MM.1S (cell line): ENCODE results near the gene RPL21.

Source experiments
- DNase-seq: peaks from one replicate; pipeline ENCODE4 v3.0.0-alpha.2; 2015
- H2AFZ ChIP-seq: fragments of 300-600 bp; sonication (generic); 2 replicates; pipeline ENCODE4 v1.6.0; 2016; ENCODE audit warnings: antibody characterized with exemption, low read length
- H3F3A ChIP-seq: fragments of 300-600 bp; sonication (generic); 2 replicates; pipeline ENCODE4 v1.6.1; 2016; ENCODE audit warnings: mild to moderate bottlenecking, antibody characterized with exemption, low read length, moderate library complexity, mixed read lengths; ENCODE audit not compliant: insufficient read depth
- H3K27ac ChIP-seq: fragments of 300-600 bp; sonication (generic); 2 replicates; pipeline ENCODE4 v1.5.1; 2016; ENCODE audit warnings: mild to moderate bottlenecking, low read length
- H3K27me3 ChIP-seq: fragments of 300-600 bp; sonication (generic); replicated peaks from 2 replicates; pipeline ENCODE4 v1.6.0; 2016; ENCODE audit warnings: low read length; ENCODE audit not compliant: insufficient read depth
- H3K36me3 ChIP-seq: fragments of 300-600 bp; sonication (generic); replicated peaks from 2 replicates; pipeline ENCODE4 v1.6.1; 2016; ENCODE audit warnings: mild to moderate bottlenecking, low read length, mixed read lengths; ENCODE audit not compliant: insufficient read depth
- H3K4me1 ChIP-seq: fragments of 300-600 bp; sonication (generic); 2 replicates; pipeline ENCODE4 v1.6.1; 2016; ENCODE audit warnings: low read length, mixed read lengths
- H3K4me2 ChIP-seq: fragments of 300-600 bp; sonication (generic); 2 replicates; pipeline ENCODE4 v1.6.0; 2016; ENCODE audit warnings: low read depth, low read length
- H3K4me3 ChIP-seq: fragments of 300-600 bp; sonication (generic); 2 replicates; pipeline ENCODE4 v1.5.1; 2016; ENCODE audit warnings: low read length, mixed read lengths
- H3K79me2 ChIP-seq: fragments of 300-600 bp; sonication (generic); 2 replicates; pipeline ENCODE4 v1.6.1; 2016; ENCODE audit warnings: mixed run types, low read length, mixed read lengths
- H3K9ac ChIP-seq: fragments of 300-600 bp; sonication (generic); 2 replicates; pipeline ENCODE4 v1.6.1; 2016; ENCODE audit warnings: low read length, mixed read lengths
- H3K9me2 ChIP-seq: fragments of 300-600 bp; sonication (generic); replicated peaks from 2 replicates; pipeline ENCODE4 v1.6.1; 2016; ENCODE audit warnings: mild to moderate bottlenecking, low read length, mixed read lengths; ENCODE audit not compliant: insufficient read depth
- H3K9me3 ChIP-seq: fragments of 300-600 bp; sonication (generic); replicated peaks from 2 replicates; pipeline ENCODE4 v1.6.1; 2016; ENCODE audit warnings: mild to moderate bottlenecking, low read length, mixed read lengths; ENCODE audit not compliant: insufficient read depth
- H4K20me1 ChIP-seq: fragments of 300-600 bp; sonication (generic); 2 replicates; pipeline ENCODE4 v1.6.1; 2016; ENCODE audit warnings: mild to moderate bottlenecking, low read length, moderate library complexity, mixed read lengths; ENCODE audit not compliant: insufficient read depth
- CTCF ChIP-seq: fragments of 300-600 bp; sonication (generic); IDR thresholded peaks from 2 replicates; pipeline ENCODE4 v1.5.1; 2016; ENCODE audit warnings: antibody characterized with exemption, low read length, mixed read lengths
- EZH2 ChIP-seq: fragments of 300-600 bp; sonication (generic); optimal IDR thresholded peaks from 2 replicates; pipeline ENCODE3; 2017; ENCODE audit warnings: low read depth, mild to moderate bottlenecking, antibody characterized with exemption, low read length, mixed read lengths
- EZH2phosphoT487 ChIP-seq: fragments of 300-600 bp; sonication (generic); IDR thresholded peaks from 2 replicates; pipeline ENCODE4 v1.6.1; 2018; ENCODE audit warnings: antibody characterized with exemption, low read length

Gene RPL21

DNA sequence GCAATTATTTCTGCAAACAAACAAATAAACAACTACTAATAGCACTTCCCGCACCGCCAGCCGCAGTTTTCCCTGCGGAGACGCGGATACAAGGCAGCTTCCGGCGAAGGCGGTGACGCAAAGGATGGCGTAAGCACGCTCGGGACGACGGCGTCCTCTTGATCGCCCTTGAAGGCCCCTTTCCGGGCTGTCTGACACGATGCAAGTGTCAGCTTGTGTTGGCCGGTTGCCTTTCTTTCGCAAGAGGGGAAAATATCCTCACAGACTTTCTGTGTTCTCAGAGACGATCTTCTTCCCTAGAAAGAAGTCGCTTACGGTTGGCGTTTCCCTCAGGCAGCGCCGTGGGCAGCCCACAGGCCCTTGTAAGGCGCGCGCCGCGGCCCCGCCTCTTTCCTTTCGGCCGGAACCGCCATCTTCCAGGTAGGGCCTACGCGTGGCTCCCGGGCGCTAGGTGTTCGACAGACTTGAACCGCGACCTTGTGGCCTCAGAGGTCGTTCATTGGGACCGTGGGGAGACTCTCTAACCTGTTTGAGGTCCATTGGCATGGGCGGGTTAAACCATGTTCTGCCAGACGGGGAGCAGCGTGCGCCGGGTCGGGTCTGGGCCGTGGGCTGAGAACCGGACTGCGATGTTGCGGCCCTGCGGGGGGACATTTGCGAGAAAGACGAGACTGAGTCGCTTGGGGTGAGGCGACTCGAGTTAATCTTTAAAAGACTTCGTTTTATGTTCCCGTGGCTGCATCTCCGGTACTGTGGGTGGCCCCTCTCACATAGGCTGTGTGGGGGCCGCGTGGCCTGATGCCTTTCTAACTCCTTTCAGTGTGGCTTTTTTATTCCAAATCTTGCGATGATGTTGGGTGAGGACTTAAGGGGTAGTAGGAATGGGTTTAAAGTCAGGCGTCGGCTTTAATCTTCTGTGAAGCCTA lies at the start of gene RPL21:
Gene RPL21 (plus strand): TSS at position 393 of the 926 bp plus-strand sequence. CDS start 2,219 bp downstream, outside the sequence.
- TF ChIP-seq EZH2 (no peak), CTCF (no peak), EZH2phosphoT487 (no peak)
- H3K27ac ChIP-seq: peak within 1 kb of the TSS; percentile 77
- no peaks in the 10 kb centered on the region for H4K20me1 ChIP-seq
- DNase-seq: peak; percentile 86
- H3K79me2 ChIP-seq: peaks cover 55% of the 10 kb centered on the region
- H3K9me3 ChIP-seq: no peaks in the 10 kb centered on the region
- H3F3A ChIP-seq: no peaks in the 10 kb centered on the region
- H3K27me3 ChIP-seq: no peaks in the 10 kb centered on the region
- peak within 1 kb of the TSS; percentile 99 for H3K9ac ChIP-seq
- no peaks in the 10 kb centered on the region for H3K36me3 ChIP-seq
- peak within 1 kb of the TSS; percentile 94 for H3K4me3 ChIP-seq
- H3K9me2 ChIP-seq: no peaks in the 10 kb centered on the region
- peak within 1 kb of the TSS; percentile 85 for H3K4me2 ChIP-seq
- peak within 1 kb of the TSS; percentile 66 for H2AFZ ChIP-seq
- H3K4me1 ChIP-seq: no peaks in the 10 kb centered on the region

DNA sequence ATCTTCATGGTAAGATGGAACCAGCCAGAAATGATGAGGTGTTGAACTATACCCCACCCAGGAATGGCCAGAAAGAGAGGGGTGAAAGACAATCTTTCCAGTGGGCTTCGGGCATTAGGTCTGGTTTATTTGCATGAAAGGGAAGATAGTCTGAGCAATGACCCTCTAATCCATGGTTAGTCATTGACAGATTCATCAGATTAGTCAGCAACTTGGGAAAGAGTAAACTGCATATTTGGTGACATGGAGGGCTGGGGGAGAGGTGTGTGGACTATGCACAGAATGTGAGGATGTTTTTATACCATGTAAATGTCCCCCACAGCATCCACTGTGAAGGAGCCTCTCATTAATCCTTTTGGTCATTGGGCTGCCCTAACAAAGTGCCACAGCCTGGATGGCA lies 49.7 kb upstream of the RPL21 start:
- no peak for DNase-seq
- no peaks in the 10 kb centered on the region for H3K27me3 ChIP-seq
- H3K4me2 ChIP-seq: no peak overlapping the region
- no peaks in the 10 kb centered on the region for H4K20me1 ChIP-seq
- no peak overlapping the region for H3K9ac ChIP-seq
- no peaks in the 10 kb centered on the region for H3K9me2 ChIP-seq
- H3K4me3 ChIP-seq: no peak overlapping the region
- no peak overlapping the region for H2AFZ ChIP-seq
- no peaks in the 10 kb centered on the region for H3F3A ChIP-seq
- no peaks in the 10 kb centered on the region for H3K36me3 ChIP-seq
- H3K27ac ChIP-seq: no peak overlapping the region
- H3K9me3 ChIP-seq: no peaks in the 10 kb centered on the region
- no peak for TF ChIP-seq EZH2phosphoT487
- TF ChIP-seq EZH2: no peak
- TF ChIP-seq CTCF: no peak
- no peaks in the 10 kb centered on the region for H3K4me1 ChIP-seq
- no peaks in the 10 kb centered on the region for H3K79me2 ChIP-seq

DNA sequence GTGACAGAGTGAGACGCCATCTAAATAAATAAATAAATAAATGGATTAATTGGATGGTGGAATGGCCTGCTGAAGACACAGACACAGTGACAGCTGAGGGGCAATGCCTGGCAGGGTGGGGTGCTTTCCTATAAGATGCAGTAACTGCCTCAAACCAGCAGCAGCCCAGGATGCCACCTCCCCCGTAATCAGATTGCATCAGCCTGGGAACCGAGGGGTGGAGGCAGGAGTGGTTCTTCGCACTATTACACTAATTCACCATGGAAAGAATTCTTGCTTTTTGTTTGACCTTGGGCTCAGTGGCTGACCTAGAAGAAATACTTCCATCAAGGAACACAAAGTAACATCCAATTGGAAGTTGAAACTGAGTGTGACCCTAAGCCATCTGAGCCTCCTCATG lies 48.2 kb upstream of the RPL21 start:
- no peak overlapping the region for H3K4me2 ChIP-seq
- H4K20me1 ChIP-seq: no peaks in the 10 kb centered on the region
- no peak overlapping the region for H3K4me3 ChIP-seq
- H3K79me2 ChIP-seq: no peaks in the 10 kb centered on the region
- H3K27ac ChIP-seq: no peak overlapping the region
- H3K9me3 ChIP-seq: no peaks in the 10 kb centered on the region
- DNase-seq: no peak
- TF ChIP-seq EZH2phosphoT487 (no peak), CTCF (no peak), EZH2 (no peak)
- no peak overlapping the region for H2AFZ ChIP-seq
- H3K36me3 ChIP-seq: no peaks in the 10 kb centered on the region
- no peaks in the 10 kb centered on the region for H3K9me2 ChIP-seq
- no peak overlapping the region for H3K9ac ChIP-seq
- H3F3A ChIP-seq: no peaks in the 10 kb centered on the region
- no peaks in the 10 kb centered on the region for H3K4me1 ChIP-seq
- H3K27me3 ChIP-seq: no peaks in the 10 kb centered on the region
